Psoas muscle (tissue), 8 donors: ENCODE results near the gene NHLRC2. TPM values are rescaled to one million over a fixed set of nuclear protein-coding genes. Genes with fewer than 3 reads are reported as not detected.

ENCODE experiments used
- ATAC-seq, 4 donors: fragments of 200-7000 bp; cut with Tn5 transposase; one replicate each; pipeline ENCODE4 v1.9.1; 2020; ENCODE audit warnings: moderate library complexity in 3 of 4, mild to moderate bottlenecking in 2 of 4
- DNase-seq, 2 donors: peaks; one replicate each; pipeline ENCODE4 v3.0.0-alpha.2; 2020
- H3K27ac ChIP-seq: fragments of 200-600 bp; one replicate; pipeline ENCODE4 v1.8.0; 2022
- H3K27me3 ChIP-seq, 3 donors: fragments of 200-600 bp in 1 of 3; one replicate each; pipeline versions ENCODE4 v1.6.1 to v1.8.0; 2013 to 2022; ENCODE audit warnings: low read length in 2 of 3, mild to moderate bottlenecking in 2 of 3, moderate library complexity in 1 of 3; ENCODE audit not compliant: insufficient read depth in 3 of 3
- H3K36me3 ChIP-seq, 2 donors: fragments of 200-600 bp in 1 of 2; one replicate each; pipeline versions ENCODE4 v1.6.1 to v1.8.0; 2013 to 2022; ENCODE audit warnings: low read depth in 1 of 2, mild to moderate bottlenecking in 1 of 2, moderate library complexity in 1 of 2; ENCODE audit not compliant: insufficient read depth in 1 of 2
- H3K4me1 ChIP-seq: fragments of 200-600 bp; one replicate; pipeline ENCODE4 v1.8.0; 2022
- H3K4me3 ChIP-seq: fragments of 200-600 bp; one replicate; pipeline ENCODE4 v1.8.0; 2022; ENCODE audit warnings: mild to moderate bottlenecking
- H3K9me3 ChIP-seq: fragments of 200-600 bp; one replicate; pipeline ENCODE4 v1.8.0; 2022
- WGBS, 3 donors: extraction: QIAGEN DNeasy Blood & Tissue Kit; methylation state at CpG; one replicate each; pipeline versions ENCODE4 v1.1.6 to v1.1.7; 2013; 5-methylcytosine and 5-hydroxymethylcytosine counted together
- intact Hi-C, 2 donors: fragments of 100-400 bp; cut with DNase I; formaldehyde crosslinking; loops; one replicate each; pipeline versions ENCODE4 v1.11.0 to v1.14.2; 2022
- polyA plus RNA-seq, 3 donors: library from polyadenylated mRNA; stranded (reverse); fragments of 200-250 nt; gene quantifications; one replicate each; pipeline ENCODE4 v1.2.3, GENCODE V29; 2013
- total RNA-seq, 4 donors: library from RNA; stranded (reverse); fragmentation: NEBNext Ultra II Directional in 2 of 4; extraction: Animal tissue kit (Norgen Biotek cat#: 25700) in 2 of 4; gene quantifications; one replicate each; pipeline versions ENCODE4 v1.2.1 to v1.2.4, GENCODE V29; 2021 to 2023
- TF ChIP-seq, protein P1 (sequence below): fragments of 200-600 bp; IDR thresholded peaks from one replicate; pipeline ENCODE4 v1.8.0; 2022; ENCODE audit warnings: antibody characterized with exemption
- donor health status: healthy with polysubstance abuse.
- donor health status: DM: no; HTN: no; CAD: no; lungs with moderate emphysema.
- donor health status: Bipolar disorder and iron deficiency.
- donor health status: healthy.
- donor health status: DM: yes; HTN: yes; CAD: no.
- donor health status: DM: no; HTN: no; CAD: no.
- donor health status: DM: no; HTN: no; CAD: no.
- donor health status: DM: yes; HTN: yes; CAD: no.

NHLRC2 gene
- total and polyA plus RNA-seq, 7 donors, result 3.8 to 30.0 (median 24.6) TPM

GRCh38 chr10:113849140-113849803 lies 5.2 kb upstream of the NHLRC2 start:
- no peak overlapping the region for H3K4me3 ChIP-seq
- peaks cover 24% of the 10 kb centered on the region for H3K4me1 ChIP-seq
- no peak overlapping the region for H3K27ac ChIP-seq
- H3K27me3 ChIP-seq, result no peaks in the 10 kb centered on the region
- H3K9me3 ChIP-seq, result no peaks in the 10 kb centered on the region
- ATAC-seq, result no peak
- H3K36me3 ChIP-seq, result peaks cover 0 to 48% of the 10 kb centered on the region in 2 donors
- intact Hi-C loops, result no loop called here
- WGBS, 3 donors, result 92 to 95% (median 93%) methylated on average over 5 of the region's 5 CpGs
- no peak for DNase-seq
- TF ChIP-seq, protein P1, sequence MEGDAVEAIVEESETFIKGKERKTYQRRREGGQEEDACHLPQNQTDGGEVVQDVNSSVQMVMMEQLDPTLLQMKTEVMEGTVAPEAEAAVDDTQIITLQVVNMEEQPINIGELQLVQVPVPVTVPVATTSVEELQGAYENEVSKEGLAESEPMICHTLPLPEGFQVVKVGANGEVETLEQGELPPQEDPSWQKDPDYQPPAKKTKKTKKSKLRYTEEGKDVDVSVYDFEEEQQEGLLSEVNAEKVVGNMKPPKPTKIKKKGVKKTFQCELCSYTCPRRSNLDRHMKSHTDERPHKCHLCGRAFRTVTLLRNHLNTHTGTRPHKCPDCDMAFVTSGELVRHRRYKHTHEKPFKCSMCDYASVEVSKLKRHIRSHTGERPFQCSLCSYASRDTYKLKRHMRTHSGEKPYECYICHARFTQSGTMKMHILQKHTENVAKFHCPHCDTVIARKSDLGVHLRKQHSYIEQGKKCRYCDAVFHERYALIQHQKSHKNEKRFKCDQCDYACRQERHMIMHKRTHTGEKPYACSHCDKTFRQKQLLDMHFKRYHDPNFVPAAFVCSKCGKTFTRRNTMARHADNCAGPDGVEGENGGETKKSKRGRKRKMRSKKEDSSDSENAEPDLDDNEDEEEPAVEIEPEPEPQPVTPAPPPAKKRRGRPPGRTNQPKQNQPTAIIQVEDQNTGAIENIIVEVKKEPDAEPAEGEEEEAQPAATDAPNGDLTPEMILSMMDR, result no peak

DNA sequence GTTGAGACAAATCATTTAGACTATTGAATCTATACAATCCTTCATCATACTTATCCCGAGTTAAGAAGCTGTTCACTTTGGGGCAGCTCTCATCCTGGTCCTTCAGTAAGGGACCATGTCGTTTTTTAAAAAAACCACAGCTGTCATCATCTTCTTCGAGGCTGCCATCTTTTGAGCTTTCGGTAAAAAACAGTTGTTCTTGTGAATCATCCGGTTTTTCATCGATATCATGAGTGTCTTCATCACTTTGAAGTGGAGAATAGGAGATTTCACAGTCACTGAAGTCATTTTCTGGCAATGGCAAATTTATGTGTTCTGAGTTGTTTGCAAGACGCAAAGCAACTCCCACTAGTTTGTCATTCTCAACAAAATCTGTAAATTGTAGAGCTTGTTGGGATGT lies 4.5 kb upstream of the NHLRC2 start:
- TF ChIP-seq, protein P1, result no peak
- Histone ChIP-seq H3K4me1 (peaks cover 24% of the 10 kb centered on the region), H3K9me3 (no peaks in the 10 kb centered on the region), H3K27ac (no peak overlapping the region), H3K36me3 (peaks cover 0 to 43% of the 10 kb centered on the region in 2 donors), H3K27me3 (no peaks in the 10 kb centered on the region), H3K4me3 (no peak overlapping the region)
- WGBS, 3 donors, result 80 to 89% (median 83%) methylated on average over 7 of the region's 7 CpGs
- ATAC-seq, result no peak
- intact Hi-C loops, result no loop called here
- no peak for DNase-seq

GRCh38 chr10:113853578-113854012 lies 866 bp upstream of the NHLRC2 start:
- DNase-seq, result no peak
- TF ChIP-seq, protein P1, result no peak
- peak overlapping the region; percentile 94 for H3K27ac ChIP-seq
- H3K36me3 ChIP-seq, result peaks cover 0 to 18% of the 10 kb centered on the region in 2 donors
- H3K27me3 ChIP-seq, result no peaks in the 10 kb centered on the region
- peak; percentile 25 to 56 (median 34) for ATAC-seq
- 21 to 25% (median 23%) methylated on average over 10 of the region's 10 CpGs for WGBS, 3 donors
- intact Hi-C loops, result no loop called here
- H3K4me1 ChIP-seq, result peaks cover 49% of the 10 kb centered on the region
- no peaks in the 10 kb centered on the region for H3K9me3 ChIP-seq
- H3K4me3 ChIP-seq, result peak overlapping the region; percentile 93

GRCh38 chr10:113854761-113855588 lies 514 bp downstream of the NHLRC2 start:
- Histone ChIP-seq H3K4me3 (peak overlapping the region; percentile 93), H3K9me3 (no peaks in the 10 kb centered on the region), H3K4me1 (peaks cover 54% of the 10 kb centered on the region), H3K27ac (peak overlapping the region; percentile 94), H3K27me3 (no peaks in the 10 kb centered on the region), H3K36me3 (peaks cover 0 to 18% of the 10 kb centered on the region in 2 donors)
- intact Hi-C loops, result no loop called here
- TF ChIP-seq, protein P1, result peak; percentile 17
- WGBS, 3 donors, result 1% methylated on average over 40 to 62 of the region's 62 CpGs
- ATAC-seq (peak; percentile 75 to 82 (median 78)), DNase-seq (peak; percentile 70 to 83)
